Measurements from ENCODE around the gene SPTB. TPM values are rescaled to one million over a fixed set of nuclear protein-coding genes. Genes with fewer than 3 reads are reported as not detected.

The SPTB gene
- total RNA-seq, 1 experiment from 2014 or later = 2.3 TPM

DNA sequence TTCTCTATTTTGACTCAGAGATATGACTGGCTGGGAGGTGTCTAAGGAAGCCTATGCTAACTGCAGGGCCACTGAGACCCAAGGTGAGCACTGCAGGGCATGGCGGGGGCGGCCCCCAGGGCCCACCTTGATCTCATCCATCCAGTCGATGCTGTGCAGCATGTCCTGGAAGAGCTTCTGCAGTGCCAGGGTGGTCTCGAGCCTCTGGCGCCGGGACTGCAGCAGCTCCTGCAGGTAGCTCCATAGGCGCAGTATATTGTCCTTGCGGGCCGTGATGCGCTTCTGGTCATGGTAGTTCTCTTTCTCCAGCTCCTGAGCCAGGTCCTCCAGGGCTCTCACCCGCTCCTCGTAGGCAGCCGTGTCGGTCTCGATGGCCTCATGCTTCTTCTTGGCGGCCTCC, 84.5 kb downstream of the SPTB start:
- Histone ChIP-seq H3K27ac (ENCODE audit: low read length) (no peak overlapping the region), H3K4me2 (ENCODE audit: low read length) (no peak overlapping the region), H3K9me2 (replicated peaks; ENCODE audit: low read length) (no peaks in the 10 kb centered on the region), H3K4me1 (ENCODE audit: insufficient read depth, low read length) (peaks cover 1% of the 10 kb centered on the region; the same call in 1 of the 2 replicates), H3K27me3 (ENCODE audit: low read length) (no peaks in the 10 kb centered on the region), H2AFZ (ENCODE audit: low read length) (no peak overlapping the region), H3K79me2 (ENCODE audit: low read length) (no peaks in the 10 kb centered on the region), H3K36me3 (ENCODE audit: low read depth, low read length) (no peaks in the 10 kb centered on the region), H4K20me1 (ENCODE audit: low read length) (no peaks in the 10 kb centered on the region), H3K9ac (ENCODE audit: low read length) (no peak overlapping the region), H3K4me3 (ENCODE audit: low read length) (no peak overlapping the region), H3K9me3 (ENCODE audit: low read length) (no peaks in the 10 kb centered on the region), H3F3A (ENCODE audit: low read length, unreplicated experiment) (no peaks in the 10 kb centered on the region)
- ATAC-seq (no peak), DNase-seq (no peak)
- intact Hi-C loops (cut with micrococcal nuclease) = no loop called here
- ChIA-PET POLR2A (ENCODE audit: unreplicated experiment) (interaction anchor here (0.6 kb wide), 1 partner anchor 1072 kb away, joined by 4 read pairs; no protein-coding TSS in a partner anchor), CTCF (no interaction called here)
- BruUV-seq (replicated peaks) = no TSS peak
- TF ChIP-seq EZH2 (IDR thresholded peaks at IDR 0.05; ENCODE audit: low read length, unreplicated experiment) (no peak), EZH2phosphoT487 (IDR thresholded peaks at IDR 0.05; ENCODE audit: borderline replicate concordance, low read length) (no peak)
- TF ChIP-seq, protein P1, sequence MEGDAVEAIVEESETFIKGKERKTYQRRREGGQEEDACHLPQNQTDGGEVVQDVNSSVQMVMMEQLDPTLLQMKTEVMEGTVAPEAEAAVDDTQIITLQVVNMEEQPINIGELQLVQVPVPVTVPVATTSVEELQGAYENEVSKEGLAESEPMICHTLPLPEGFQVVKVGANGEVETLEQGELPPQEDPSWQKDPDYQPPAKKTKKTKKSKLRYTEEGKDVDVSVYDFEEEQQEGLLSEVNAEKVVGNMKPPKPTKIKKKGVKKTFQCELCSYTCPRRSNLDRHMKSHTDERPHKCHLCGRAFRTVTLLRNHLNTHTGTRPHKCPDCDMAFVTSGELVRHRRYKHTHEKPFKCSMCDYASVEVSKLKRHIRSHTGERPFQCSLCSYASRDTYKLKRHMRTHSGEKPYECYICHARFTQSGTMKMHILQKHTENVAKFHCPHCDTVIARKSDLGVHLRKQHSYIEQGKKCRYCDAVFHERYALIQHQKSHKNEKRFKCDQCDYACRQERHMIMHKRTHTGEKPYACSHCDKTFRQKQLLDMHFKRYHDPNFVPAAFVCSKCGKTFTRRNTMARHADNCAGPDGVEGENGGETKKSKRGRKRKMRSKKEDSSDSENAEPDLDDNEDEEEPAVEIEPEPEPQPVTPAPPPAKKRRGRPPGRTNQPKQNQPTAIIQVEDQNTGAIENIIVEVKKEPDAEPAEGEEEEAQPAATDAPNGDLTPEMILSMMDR (conservative IDR thresholded peaks at IDR 0.05; ENCODE audit: low read depth, low read length) = no peak

- Histone ChIP-seq H2AFZ (ENCODE audit: low read length) (no peak overlapping the region), H3K4me2 (ENCODE audit: low read length) (no peak overlapping the region), H3K36me3 (ENCODE audit: low read depth, low read length) (no peaks in the 10 kb centered on the region), H3K9me2 (replicated peaks; ENCODE audit: low read length) (no peaks in the 10 kb centered on the region), H3K9ac (ENCODE audit: low read length) (no peak overlapping the region), H4K20me1 (ENCODE audit: low read length) (no peaks in the 10 kb centered on the region), H3K4me1 (ENCODE audit: insufficient read depth, low read length) (peaks cover 9% of the 10 kb centered on the region), H3K9me3 (ENCODE audit: low read length) (no peaks in the 10 kb centered on the region), H3K4me3 (ENCODE audit: low read length) (no peak overlapping the region), H3F3A (ENCODE audit: low read length, unreplicated experiment) (no peaks in the 10 kb centered on the region), H3K27ac (ENCODE audit: low read length) (no peak overlapping the region), H3K79me2 (ENCODE audit: low read length) (no peaks in the 10 kb centered on the region), H3K27me3 (ENCODE audit: low read length) (no peaks in the 10 kb centered on the region)
- no TSS peak for BruUV-seq (replicated peaks)
- TF ChIP-seq, protein P1 (conservative IDR thresholded peaks at IDR 0.05; ENCODE audit: low read depth, low read length) = no peak
- TF ChIP-seq EZH2phosphoT487 (IDR thresholded peaks at IDR 0.05; ENCODE audit: borderline replicate concordance, low read length) (no peak), EZH2 (IDR thresholded peaks at IDR 0.05; ENCODE audit: low read length, unreplicated experiment) (no peak)
- ATAC-seq = no peak
- no peak for DNase-seq
- ChIA-PET POLR2A (ENCODE audit: unreplicated experiment) (interaction anchor here (0.7 kb wide), 1 partner anchor 14 kb away, joined by 4 read pairs; no protein-coding TSS in a partner anchor), CTCF (interaction anchor here (0.6 kb wide), 1 partner anchor 253 kb away, joined by 3 read pairs; the partner anchor contains the start of gene HSPA2)
- intact Hi-C loops (cut with micrococcal nuclease) = no loop called here
Observed at GRCh38 chr14:64792871-64793560, 86.7 kb downstream of the SPTB start.

DNA sequence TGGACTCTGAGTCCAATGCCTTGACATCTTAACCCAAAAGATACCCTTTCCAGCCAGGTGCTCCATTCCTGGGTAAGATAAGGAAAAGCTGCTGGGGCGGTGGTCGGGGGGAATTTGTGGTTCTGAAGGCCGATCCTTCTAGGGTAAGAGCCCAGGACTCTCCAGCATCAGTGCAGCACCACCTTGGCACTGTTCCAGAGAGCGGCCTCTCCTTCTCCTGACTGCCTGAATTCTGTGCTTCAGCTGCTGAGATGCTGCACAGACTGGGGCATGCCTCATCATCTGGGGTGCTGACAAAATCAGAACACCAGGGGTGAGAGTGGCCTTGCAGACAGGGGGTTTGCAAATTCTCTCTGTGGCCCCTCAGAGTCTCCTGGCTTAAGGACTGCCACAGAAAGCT, 87.5 kb downstream of the SPTB start:
- ATAC-seq = no peak
- H3K4me3 ChIP-seq (ENCODE audit: low read length) = no peak overlapping the region
- H3K36me3 ChIP-seq (ENCODE audit: low read depth, low read length) = no peaks in the 10 kb centered on the region
- no peak overlapping the region for H2AFZ ChIP-seq (ENCODE audit: low read length)
- H3K79me2 ChIP-seq (ENCODE audit: low read length) = no peaks in the 10 kb centered on the region
- no peaks in the 10 kb centered on the region for H3F3A ChIP-seq (ENCODE audit: low read length, unreplicated experiment)
- intact Hi-C loops (cut with micrococcal nuclease) = no loop called here
- H3K4me1 ChIP-seq (ENCODE audit: insufficient read depth, low read length) = peaks cover 9% of the 10 kb centered on the region
- DNase-seq = no peak
- CTCF ChIA-PET = no interaction called here
- no TSS peak for BruUV-seq (replicated peaks)
- TF ChIP-seq EZH2 (IDR thresholded peaks at IDR 0.05; ENCODE audit: low read length, unreplicated experiment) (no peak), EZH2phosphoT487 (IDR thresholded peaks at IDR 0.05; ENCODE audit: borderline replicate concordance, low read length) (no peak)
- TF ChIP-seq, protein P1 (conservative IDR thresholded peaks at IDR 0.05; ENCODE audit: low read depth, low read length) = no peak
- H3K4me2 ChIP-seq (ENCODE audit: low read length) = no peak overlapping the region
- H4K20me1 ChIP-seq (ENCODE audit: low read length) = no peaks in the 10 kb centered on the region
- POLR2A ChIA-PET (ENCODE audit: unreplicated experiment) = interaction anchor here (0.7 kb wide), 1 partner anchor 14 kb away, joined by 4 read pairs; no protein-coding TSS in a partner anchor
- no peaks in the 10 kb centered on the region for H3K27me3 ChIP-seq (ENCODE audit: low read length)
- H3K9me2 ChIP-seq (replicated peaks; ENCODE audit: low read length) = no peaks in the 10 kb centered on the region
- H3K9ac ChIP-seq (ENCODE audit: low read length) = no peak overlapping the region
- H3K27ac ChIP-seq (ENCODE audit: low read length) = no peak overlapping the region
- no peaks in the 10 kb centered on the region for H3K9me3 ChIP-seq (ENCODE audit: low read length)

All from PC-3 (cell line).